ENCODE data around the gene NBEA.

The NBEA gene

GRCh38 chr13:35711909-35712308 is 769.8 kb downstream of the NBEA start:
- no peak for DNase-seq (ENCODE audit: low read depth)

- peak; percentile 80 for DNase-seq (ENCODE audit: low read depth)
Observed at GRCh38 chr13:35712907-35713761, 771.1 kb downstream of the NBEA start.

DNA sequence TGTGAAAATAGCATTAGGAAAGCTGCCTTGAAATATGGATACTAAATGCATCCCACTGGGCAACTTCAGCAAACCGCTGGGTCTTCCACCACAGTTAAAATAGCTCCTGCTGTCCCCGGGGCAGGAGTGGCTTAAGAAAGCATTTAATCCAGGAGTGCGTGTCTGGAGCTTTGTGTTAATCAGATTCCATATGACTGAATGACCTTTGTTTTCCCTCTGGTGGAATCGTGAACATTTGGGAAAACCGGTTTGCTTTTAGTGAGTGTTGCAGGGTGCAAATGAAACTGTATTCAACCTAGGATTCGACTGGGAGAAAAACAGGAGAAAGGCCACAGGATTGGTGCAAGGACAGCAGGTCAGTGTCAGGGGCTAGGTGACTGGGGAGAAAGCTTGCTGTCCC is 772.1 kb downstream of the NBEA start:
- no peak for DNase-seq (ENCODE audit: low read depth)

- DNase-seq (ENCODE audit: low read depth): no peak
Observed at GRCh38 chr13:35714588-35715377, 772.7 kb downstream of the NBEA start.

DNA sequence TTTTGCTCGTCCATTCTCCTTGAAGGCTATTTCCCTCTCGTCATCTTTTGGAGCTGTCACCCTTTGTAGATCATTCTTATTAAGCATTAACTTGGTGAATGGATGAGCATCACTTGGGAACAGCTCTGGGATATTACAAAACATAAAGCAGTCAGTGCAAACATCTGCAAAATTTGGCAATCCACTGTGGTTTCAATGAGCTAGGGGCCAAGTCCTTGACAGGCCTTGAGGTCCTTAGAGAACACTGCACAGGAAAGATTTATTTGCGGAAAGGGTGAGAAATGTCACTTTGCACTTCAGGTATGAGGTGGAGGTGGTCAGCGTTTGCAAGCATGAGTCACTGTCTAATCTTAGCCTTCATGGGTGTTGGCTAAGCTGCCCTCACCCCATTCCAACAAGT is 774.1 kb downstream of the NBEA start:
- no peak for DNase-seq (ENCODE audit: low read depth)

GRCh38 chr13:35716729-35717128 is 774.7 kb downstream of the NBEA start:
- DNase-seq (ENCODE audit: low read depth): no peak

DNA sequence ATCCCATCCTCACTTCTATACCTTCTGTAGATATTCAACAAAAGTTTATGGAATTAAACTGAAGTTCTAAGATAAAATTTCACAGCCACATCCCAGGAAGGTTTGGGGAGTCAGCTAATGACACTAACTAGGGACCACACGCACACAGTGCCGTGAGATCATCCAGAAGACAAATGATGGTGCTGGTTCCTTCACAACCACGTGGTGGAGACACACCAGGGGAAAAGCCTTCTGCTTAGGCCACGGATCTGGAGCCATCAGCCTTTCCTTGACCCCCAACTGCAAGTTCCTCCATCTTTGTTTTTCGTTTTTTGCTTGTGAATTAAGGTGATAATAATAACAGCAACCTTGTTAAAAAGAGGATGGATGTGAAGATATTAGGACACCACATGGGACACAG is 776.0 kb downstream of the NBEA start:
- no peak for DNase-seq (ENCODE audit: low read depth)

DNA sequence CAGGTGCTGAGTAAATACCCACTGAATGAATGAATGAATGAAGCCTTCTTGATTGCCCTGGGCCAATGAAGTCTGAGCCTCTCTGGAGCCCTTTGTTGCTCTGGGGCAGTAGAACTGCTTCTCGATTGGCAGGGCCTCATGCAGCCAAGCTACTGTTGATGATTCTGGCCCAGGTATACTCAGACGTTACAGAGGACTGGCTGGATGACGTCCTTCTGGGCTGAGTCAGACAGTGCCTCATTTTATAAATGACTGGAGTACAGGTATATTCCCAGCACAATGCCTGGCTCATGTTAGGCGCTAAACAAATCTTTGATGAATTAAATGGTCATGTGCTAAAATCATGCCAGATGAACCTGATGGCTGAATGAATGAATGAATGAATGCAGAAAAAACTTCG is 778.2 kb downstream of the NBEA start:
- DNase-seq (ENCODE audit: low read depth): no peak

- DNase-seq (ENCODE audit: low read depth): no peak
Observed at GRCh38 chr13:35720690-35721554, 778.9 kb downstream of the NBEA start.
